H1 (cell line): ENCODE results near the gene PPP4R4. TPM values are rescaled to one million over a fixed set of nuclear protein-coding genes. Genes with fewer than 3 reads are reported as not detected.

Experiments
- CTCF ChIA-PET: fragments of 300-600 bp; sonication (Branson Sonifier 250); formaldehyde crosslinking; loops from one replicate; lab custom pipeline; 2021; ENCODE audit not compliant: partially characterized antibody; lab: Charles Lee
- POLR2A ChIA-PET: fragments of 300-600 bp; sonication (Branson Sonifier 250); formaldehyde crosslinking; loops from one replicate; lab custom pipeline; 2021; ENCODE audit warnings: inconsistent platforms; ENCODE audit not compliant: partially characterized antibody; lab: Charles Lee
- DNase-seq, 2 experiments: peaks; one replicate each; pipeline versions ENCODE4 v3.0.0 to v3.0.0-alpha.2; 2010 to 2022; ENCODE audit warnings: low spot score in 2 of 2, low read depth in 1 of 2, mixed read lengths in 1 of 2
- FAIRE-seq: peaks from 2 replicates; lab custom pipeline; 2011; peaks lifted over from hg19 to GRCh38; lab: Jason Lieb, UNC
- H2AFZ ChIP-seq: 2 replicates; pipeline ENCODE4 v1.8.1; 2012; ENCODE audit warnings: low read length, inconsistent platforms
- H2AK5ac ChIP-seq: 2 replicates; pipeline ENCODE4 v1.6.1; 2013; ENCODE audit warnings: low read depth, low read length
- H2BK120ac ChIP-seq: replicated peaks from 2 replicates; pipeline ENCODE3; 2013; ENCODE audit warnings: low read depth, low read length, inconsistent platforms
- H2BK12ac ChIP-seq: 2 replicates; pipeline ENCODE4 v1.6.1; 2013; ENCODE audit warnings: low read depth, low read length
- H2BK15ac ChIP-seq: 2 replicates; pipeline ENCODE4 v1.6.1; 2013; ENCODE audit warnings: low read length
- H2BK20ac ChIP-seq: 2 replicates; pipeline ENCODE4 v1.6.1; 2013; ENCODE audit warnings: low read length
- H2BK5ac ChIP-seq: 2 replicates; pipeline ENCODE4 v1.6.1; 2013; ENCODE audit warnings: low read depth, low read length
- H3K14ac ChIP-seq: 2 replicates; pipeline ENCODE4 v1.6.1; 2013; ENCODE audit warnings: inconsistent platforms; ENCODE audit not compliant: insufficient read length
- H3K18ac ChIP-seq: 2 replicates; pipeline ENCODE4 v1.6.1; 2013; ENCODE audit warnings: low read length; ENCODE audit errors: extremely low read depth
- H3K23ac ChIP-seq: 2 replicates; pipeline ENCODE4 v1.6.1; 2013; ENCODE audit warnings: inconsistent platforms; ENCODE audit not compliant: insufficient read length
- H3K23me2 ChIP-seq: 2 replicates; pipeline ENCODE4 v1.6.1; 2013; ENCODE audit warnings: low read depth, low read length
- H3K27ac ChIP-seq: 2 replicates; pipeline ENCODE4 v1.6.1; 2011; ENCODE audit warnings: low read depth, low read length, inconsistent platforms
- H3K27me3 ChIP-seq, 4 experiments: replicated peaks in 1 of 4; 1 replicate in 1 of 4; 2 replicates in 3 of 4; pipeline versions ENCODE4 v1.6.1 to v1.8.1; 2011 to 2013; ENCODE audit warnings: low read length in 3 of 4, mild to moderate bottlenecking in 3 of 4, inconsistent platforms in 2 of 4, mixed read lengths in 2 of 4, moderate library complexity in 1 of 4; ENCODE audit not compliant: control insufficient read depth in 3 of 4, insufficient read depth in 3 of 4; ENCODE audit errors: extremely low read depth in 1 of 4
- H3K36me3 ChIP-seq, 4 experiments: 2 replicates each; pipeline versions ENCODE4 v1.6.1 to v1.8.1; 2011 to 2013; ENCODE audit warnings: mild to moderate bottlenecking in 4 of 4, low read length in 3 of 4, moderate library complexity in 2 of 4, control low read depth in 1 of 4, inconsistent platforms in 1 of 4; ENCODE audit not compliant: insufficient read depth in 4 of 4, control insufficient read depth in 2 of 4
- H3K4ac ChIP-seq: replicated peaks from 2 replicates; pipeline ENCODE3; 2013; ENCODE audit warnings: low read length, low read depth, mixed read lengths, inconsistent platforms; ENCODE audit not compliant: insufficient read length
- H3K4me1 ChIP-seq, 4 experiments: replicated peaks in 1 of 4; 1 replicate in 1 of 4; 2 replicates in 3 of 4; pipeline versions ENCODE4 v1.6.1 to v1.8.1; 2011 to 2013; ENCODE audit warnings: low read length in 3 of 4, inconsistent platforms in 2 of 4, mixed read lengths in 1 of 4; ENCODE audit not compliant: insufficient read depth in 4 of 4, control insufficient read depth in 3 of 4
- H3K4me2 ChIP-seq, 2 experiments: 2 replicates each; pipeline versions ENCODE4 v1.6.1 to v1.8.1; 2011 to 2013; ENCODE audit warnings: low read depth in 2 of 2, low read length in 2 of 2, control low read depth in 1 of 2, inconsistent platforms in 1 of 2, mild to moderate bottlenecking in 1 of 2; ENCODE audit not compliant: insufficient read depth in 1 of 2
- H3K4me3 ChIP-seq, 4 experiments: fragments of 200-600, 300-600 bp in 1 of 4; sonication (generic), shearing (Covaris generic), sonication (Bioruptor Twin) in 1 of 4; 2 replicates each; pipeline versions ENCODE4 v1.5.1 to v1.8.1; 2011 to 2016; ENCODE audit warnings: low read length in 4 of 4, low read depth in 3 of 4, control low read depth in 2 of 4, inconsistent platforms in 2 of 4, mild to moderate bottlenecking in 2 of 4, mixed read lengths in 1 of 4, moderate library complexity in 1 of 4; ENCODE audit not compliant: insufficient read depth in 2 of 4; ENCODE audit errors: extremely low read depth in 1 of 4
- H3K56ac ChIP-seq: replicated peaks from 2 replicates; pipeline ENCODE3; 2013; ENCODE audit warnings: low read depth, mild to moderate bottlenecking, mixed read lengths, low read length, inconsistent platforms; ENCODE audit not compliant: insufficient read length
- H3K79me1 ChIP-seq: 2 replicates; pipeline ENCODE4 v1.6.1; 2013; ENCODE audit warnings: low read depth, low read length, control low read depth
- H3K79me2 ChIP-seq, 2 experiments: 2 replicates each; pipeline versions ENCODE4 v1.6.1 to v1.8.1; 2012 to 2013; ENCODE audit warnings: low read length in 2 of 2, mild to moderate bottlenecking in 2 of 2, inconsistent platforms in 1 of 2; ENCODE audit not compliant: insufficient read depth in 2 of 2, control insufficient read depth in 1 of 2
- H3K9ac ChIP-seq, 4 experiments: replicated peaks in 1 of 4; 1 replicate in 1 of 4; 2 replicates in 3 of 4; pipeline versions ENCODE4 v1.6.1 to v1.8.1; 2011 to 2013; ENCODE audit warnings: low read depth in 3 of 4, low read length in 3 of 4, control low read depth in 2 of 4, mild to moderate bottlenecking in 2 of 4, moderate library complexity in 2 of 4, inconsistent platforms in 1 of 4; ENCODE audit errors: extremely low read depth in 1 of 4
- H3K9me3 ChIP-seq, 2 experiments: 2 replicates each; pipeline versions ENCODE4 v1.6.1 to v1.8.1; 2012 to 2013; ENCODE audit warnings: mild to moderate bottlenecking in 2 of 2, moderate library complexity in 2 of 2, control low read depth in 1 of 2, inconsistent platforms in 1 of 2, low read depth in 1 of 2, low read length in 1 of 2, mixed read lengths in 1 of 2; ENCODE audit not compliant: insufficient read depth in 2 of 2
- H4K20me1 ChIP-seq, 2 experiments: replicated peaks in 1 of 2; 2 replicates each; pipeline versions ENCODE3 to v1.8.1; 2011 to 2013; ENCODE audit warnings: inconsistent platforms in 2 of 2, low read length in 2 of 2, mild to moderate bottlenecking in 1 of 2; ENCODE audit not compliant: insufficient read depth in 2 of 2, control insufficient read depth in 1 of 2
- H4K5ac ChIP-seq: 2 replicates; pipeline ENCODE4 v1.6.1; 2013; ENCODE audit warnings: low read length, low read depth, mixed read lengths, inconsistent platforms; ENCODE audit not compliant: insufficient read length
- H4K8ac ChIP-seq: 2 replicates; pipeline ENCODE4 v1.8.0; 2013; ENCODE audit warnings: mild to moderate bottlenecking, moderate library complexity, low read length, inconsistent platforms; ENCODE audit not compliant: insufficient read depth; ENCODE audit errors: extremely low read depth
- H4K91ac ChIP-seq: replicated peaks from 2 replicates; pipeline ENCODE3; 2013; ENCODE audit warnings: low read length, mixed read lengths, inconsistent platforms; ENCODE audit not compliant: insufficient read length
- BACH1 ChIP-seq: IDR thresholded peaks from 2 replicates; pipeline ENCODE4 v1.6.1; 2012; ENCODE audit warnings: low read length, improper control_type of control experiment
- JUND ChIP-seq: IDR thresholded peaks from 2 replicates; pipeline ENCODE4 v1.6.1; 2011; ENCODE audit warnings: mild to moderate bottlenecking, improper control_type of control experiment, low read length
- KDM1A ChIP-seq: fragments of 200-600, 300-600 bp; sonication (generic); IDR thresholded peaks from 2 replicates; pipeline ENCODE4 v1.7.1; 2016; ENCODE audit warnings: mild to moderate bottlenecking, low read length, borderline replicate concordance
- KDM5A ChIP-seq: fragments of 200-600 bp; IDR thresholded peaks from 2 replicates; pipeline ENCODE4 v1.7.1; 2012; ENCODE audit warnings: mild to moderate bottlenecking, low read length, inconsistent platforms, mixed read lengths
- MAFK ChIP-seq: IDR thresholded peaks from 2 replicates; pipeline ENCODE4 v1.6.1; 2012; ENCODE audit warnings: low read depth, mild to moderate bottlenecking, improper control_type of control experiment, low read length
- NANOG ChIP-seq: IDR thresholded peaks from 2 replicates; pipeline ENCODE4 v1.6.1; 2011; ENCODE audit warnings: low read length, low read depth, mild to moderate bottlenecking, inconsistent platforms; ENCODE audit not compliant: insufficient read depth, poor library complexity, severe bottlenecking
- NRF1 ChIP-seq: IDR thresholded peaks from 2 replicates; pipeline ENCODE4 v1.6.1; 2011; ENCODE audit warnings: mild to moderate bottlenecking, low read depth, low read length, improper control_type of control experiment
- POU5F1 ChIP-seq: IDR thresholded peaks from 2 replicates; pipeline ENCODE4 v1.6.1; 2011; ENCODE audit warnings: low read depth, mild to moderate bottlenecking, low read length, moderate library complexity
- SIX5 ChIP-seq: IDR thresholded peaks from 2 replicates; pipeline ENCODE4 v1.6.1; 2011; ENCODE audit warnings: mild to moderate bottlenecking, low read depth, low read length
- SRF ChIP-seq: IDR thresholded peaks from 2 replicates; pipeline ENCODE4 v1.6.1; 2011; ENCODE audit warnings: mild to moderate bottlenecking, low read depth, low read length, moderate library complexity
- TAF7 ChIP-seq: optimal IDR thresholded peaks from 2 replicates; pipeline ENCODE3; 2011; ENCODE audit warnings: low read depth, mild to moderate bottlenecking, inconsistent platforms, low read length, moderate library complexity, borderline replicate concordance
- TCF12 ChIP-seq: IDR thresholded peaks from 2 replicates; pipeline ENCODE4 v1.6.1; 2011; ENCODE audit warnings: low read depth, mild to moderate bottlenecking, low read length
- WGBS, 2 experiments: shearing (Covaris generic) in 1 of 2; methylation state at CpG; one replicate each; pipeline versions ENCODE4 v1.1.6 to v1.1.7; 2013 to 2015; ENCODE audit warnings: low lambda C conversion rate in 2 of 2, mixed read lengths in 2 of 2, inconsistent platforms in 1 of 2, low coverage in 1 of 2, missing lambda C conversion rate in 1 of 2; ENCODE audit not compliant: insufficient replicate concordance in 2 of 2, insufficient coverage in 1 of 2, insufficient read length in 1 of 2; ENCODE audit errors: extremely low coverage in 1 of 2, missing lambda C conversion rate in 1 of 2; 5-methylcytosine and 5-hydroxymethylcytosine counted together
- polyA plus RNA-seq, 7 experiments: library from polyadenylated mRNA; depleted of rRNA in 3 of 7; stranded (reverse) in 5 of 7; unstranded in 2 of 7; fragments of >200 nt in 5 of 7; fragments of 200-250 nt in 2 of 7; gene quantifications; 1 replicate in 5 of 7; 2 replicates in 1 of 7; 4 replicates in 1 of 7; pipeline versions ENCODE4 v1.2.1 to v1.2.3, GENCODE V29; 2011 to 2013; ENCODE audit warnings: missing spikeins in 2 of 7, mixed read lengths in 2 of 7
- total RNA-seq: library from RNA; stranded (reverse); fragmentation: NEBNext Ultra II Directional; extraction: Animal tissue kit (Norgen Biotek cat#: 25700); gene quantifications from 2 replicates; pipeline ENCODE4 v1.2.1, GENCODE V29; 2021

The PPP4R4 gene
- total and polyA plus RNA-seq, 2 of the 8 experiments (the other 6 are each of a cell fraction or from before 2014, with no cell fraction given) = 3.3 to 9.6 TPM

DNA sequence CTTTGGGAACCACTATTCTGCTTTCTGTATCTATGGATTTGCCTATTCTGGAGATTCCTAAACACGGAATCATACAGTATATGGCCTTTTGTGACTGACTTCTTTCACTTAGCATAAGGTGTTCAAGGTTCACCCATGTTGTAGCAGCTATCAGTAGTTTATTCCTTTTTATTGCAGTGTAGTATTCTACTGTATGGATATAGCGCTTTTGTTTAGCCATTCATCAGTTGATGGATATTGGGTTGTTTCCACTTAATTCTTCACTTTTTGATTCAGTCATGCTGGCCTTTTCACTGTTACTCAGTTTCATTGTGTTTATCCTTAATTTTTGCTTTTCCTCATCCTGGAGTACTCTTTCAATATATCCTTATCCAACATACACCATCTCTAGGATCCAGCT lies 5.1 kb downstream of the PPP4R4 start:
- FAIRE-seq (no peak), DNase-seq (no peak)
- H2AK5ac ChIP-seq = no peak overlapping the region
- H3K9ac ChIP-seq = no peak overlapping the region
- H3K27ac ChIP-seq = no peak overlapping the region
- no peak overlapping the region for H3K18ac ChIP-seq
- no peak overlapping the region for H3K56ac ChIP-seq
- H4K8ac ChIP-seq = no peak overlapping the region
- no peak overlapping the region for H2AFZ ChIP-seq
- CTCF ChIA-PET = interaction anchor here (0.7 to 4.6 kb wide), 7 partner anchors 29 to 128 kb away, joined by 3 to 31 read pairs (median 12); no protein-coding TSS in a partner anchor
- H3K27me3 ChIP-seq = peaks cover 0 to 4% (median 0%) of the 10 kb centered on the region in 4 experiments; a peak in 1 of 7 replicates
- no peak overlapping the region for H3K4me3 ChIP-seq
- peaks cover 0 to 6% (median 3%) of the 10 kb centered on the region in 4 experiments; a peak in 5 of 7 replicates for H3K4me1 ChIP-seq
- H3K4me2 ChIP-seq = no peak overlapping the region
- H3K9me3 ChIP-seq = no peaks in the 10 kb centered on the region
- H3K4ac ChIP-seq = no peak overlapping the region
- no peaks in the 10 kb centered on the region for H4K20me1 ChIP-seq
- H2BK120ac ChIP-seq = no peak overlapping the region
- peaks cover 0 to 41% of the 10 kb centered on the region in 2 experiments; a peak in 2 of 4 replicates for H3K79me2 ChIP-seq
- no peaks in the 10 kb centered on the region for H3K79me1 ChIP-seq
- H3K14ac ChIP-seq = no peak overlapping the region
- POLR2A ChIA-PET = interaction anchor here (0.9 kb wide), 1 partner anchor 51 kb away, joined by 3 read pairs; no protein-coding TSS in a partner anchor
- H3K23me2 ChIP-seq = peaks cover 9% of the 10 kb centered on the region; the same call in 1 of the 2 replicates
- H3K36me3 ChIP-seq = no peaks in the 10 kb centered on the region; a peak in 1 of 8 replicates
- H2BK15ac ChIP-seq = no peak overlapping the region
- no peak overlapping the region for H4K91ac ChIP-seq
- no peak overlapping the region for H4K5ac ChIP-seq
- H2BK5ac ChIP-seq = no peak overlapping the region
- no peak overlapping the region for H2BK20ac ChIP-seq
- 94% methylated on average over 2 of the region's 2 CpGs; no CpG with 5 or more reads in 1 of the 2 experiments for WGBS, 2 experiments
- H2BK12ac ChIP-seq = no peak overlapping the region
- H3K23ac ChIP-seq = no peak overlapping the region
- TF ChIP-seq BACH1 = no peak
- no peak for TF ChIP-seq NANOG
- TF ChIP-seq POU5F1 = no peak
- no peak for TF ChIP-seq TCF12
- TF ChIP-seq KDM1A = no peak
- no peak for TF ChIP-seq JUND
- TF ChIP-seq MAFK = no peak
- TF ChIP-seq KDM5A = no peak
- no peak for TF ChIP-seq NRF1
- TF ChIP-seq TAF7 = no peak
- TF ChIP-seq SIX5 = no peak
- TF ChIP-seq SRF = no peak
